IMR-90 (cell line): Measurements from ENCODE around the gene POLR1H. TPM values are rescaled to one million over a fixed set of nuclear protein-coding genes. Genes with fewer than 3 reads are reported as not detected.

ENCODE experiments used
- ATAC-seq: fragments of 200-7000 bp; cut with Tn5 transposase; 2 replicates; pipeline ENCODE4 v1.9.1; 2020; ENCODE audit warnings: low read depth, mild to moderate bottlenecking, moderate library complexity
- BruUV-seq: library from RNA; stranded (reverse); fragments of 400-500 nt; replicated peaks from 2 replicates; lab custom pipeline; 2021; lab: Mats Ljungman, UMichigan
- CTCF ChIA-PET: fragments of 300-600 bp; formaldehyde crosslinking; extraction: SDS; loops from one replicate; lab custom pipeline; 2021; ENCODE audit warnings: antibody characterized with exemption; lab: Yijun Ruan, JAX
- POLR2A ChIA-PET: fragments of 300-600 bp; sonication (Branson Sonifier 250); formaldehyde crosslinking; loops from one replicate; lab custom pipeline; 2022; ENCODE audit warnings: antibody characterized with exemption; ENCODE audit not compliant: unreplicated experiment; lab: Charles Lee
- DNase-seq: peaks from one replicate; pipeline ENCODE4 v3.0.0; 2013
- H2AFZ ChIP-seq: replicated peaks from 2 replicates; pipeline ENCODE3; 2013; ENCODE audit warnings: low read length, mild to moderate bottlenecking; ENCODE audit not compliant: poor library complexity
- H2AK5ac ChIP-seq: 2 replicates; pipeline ENCODE4 v1.6.1; 2013; ENCODE audit warnings: low read depth, low read length, inconsistent platforms
- H2AK9ac ChIP-seq: replicated peaks from 2 replicates; pipeline ENCODE3; 2013; ENCODE audit warnings: mild to moderate bottlenecking, low read depth, low read length, moderate library complexity; ENCODE audit not compliant: poor library complexity
- H2BK120ac ChIP-seq: 2 replicates; pipeline ENCODE4 v1.6.1; 2013; ENCODE audit warnings: low read depth, low read length, inconsistent platforms
- H2BK15ac ChIP-seq: 3 replicates; pipeline ENCODE4 v1.6.1; 2013; ENCODE audit warnings: low read depth, low read length, inconsistent platforms
- H2BK20ac ChIP-seq: 2 replicates; pipeline ENCODE4 v1.6.1; 2013; ENCODE audit warnings: low read depth, mild to moderate bottlenecking, inconsistent platforms, low read length, moderate library complexity
- H2BK5ac ChIP-seq: 2 replicates; pipeline ENCODE4 v1.6.1; 2013; ENCODE audit warnings: mild to moderate bottlenecking, low read depth, low read length, inconsistent platforms; ENCODE audit not compliant: poor library complexity, severe bottlenecking
- H3K14ac ChIP-seq: replicated peaks from 2 replicates; pipeline ENCODE4 v1.6.1; 2013; ENCODE audit warnings: low read depth, low read length, inconsistent platforms
- H3K18ac ChIP-seq: 2 replicates; pipeline ENCODE4 v1.6.1; 2013; ENCODE audit warnings: low read depth, low read length, control low read depth
- H3K23ac ChIP-seq: 2 replicates; pipeline ENCODE4 v1.6.1; 2013; ENCODE audit warnings: low read depth, low read length, inconsistent platforms
- H3K27ac ChIP-seq: 2 replicates; pipeline ENCODE4 v1.5.1; 2013; ENCODE audit warnings: mild to moderate bottlenecking, control low read depth, low read length; ENCODE audit not compliant: insufficient read depth
- H3K27me3 ChIP-seq: 2 replicates; pipeline ENCODE4 v1.6.1; 2013; ENCODE audit warnings: low read length; ENCODE audit not compliant: control insufficient read depth, insufficient read depth
- H3K36me3 ChIP-seq: 2 replicates; pipeline ENCODE4 v1.6.1; 2013; ENCODE audit warnings: low read length, mixed read lengths; ENCODE audit not compliant: control insufficient read depth, insufficient read depth
- H3K4ac ChIP-seq: 2 replicates; pipeline ENCODE4 v1.6.1; 2013; ENCODE audit warnings: low read depth, low read length, inconsistent platforms
- H3K4me1 ChIP-seq: 2 replicates; pipeline ENCODE4 v1.6.1; 2013; ENCODE audit warnings: low read length, mixed read lengths; ENCODE audit not compliant: control insufficient read depth, insufficient read depth
- H3K4me2 ChIP-seq: 2 replicates; pipeline ENCODE4 v1.6.1; 2013; ENCODE audit warnings: low read depth, mild to moderate bottlenecking, control low read depth, low read length, moderate library complexity
- H3K4me3 ChIP-seq: 2 replicates; pipeline ENCODE4 v1.5.1; 2013; ENCODE audit warnings: low read depth, mild to moderate bottlenecking, control low read depth, low read length, moderate library complexity; ENCODE audit not compliant: insufficient read depth
- H3K56ac ChIP-seq: 2 replicates; pipeline ENCODE4 v1.6.1; 2013; ENCODE audit warnings: low read length, inconsistent platforms; ENCODE audit not compliant: insufficient read depth; ENCODE audit errors: extremely low read depth
- H3K79me1 ChIP-seq, 2 experiments: 2 replicates each; pipeline ENCODE4 v1.6.1; 2013; ENCODE audit warnings: low read length in 2 of 2, inconsistent platforms in 1 of 2, low read depth in 1 of 2
- H3K9ac ChIP-seq: 2 replicates; pipeline ENCODE4 v1.6.1; 2013; ENCODE audit warnings: low read depth, low read length, control low read depth
- H3K9me1 ChIP-seq: 2 replicates; pipeline ENCODE4 v1.6.1; 2013; ENCODE audit warnings: low read length, inconsistent platforms; ENCODE audit not compliant: insufficient read depth
- H3K9me3 ChIP-seq: 2 replicates; pipeline ENCODE4 v1.6.1; 2013; ENCODE audit warnings: low read length; ENCODE audit not compliant: control insufficient read depth, insufficient read depth
- H4K20me1 ChIP-seq: 2 replicates; pipeline ENCODE4 v1.6.1; 2013; ENCODE audit warnings: low read length, inconsistent platforms; ENCODE audit not compliant: insufficient read depth
- H4K5ac ChIP-seq: 2 replicates; pipeline ENCODE4 v1.6.1; 2013; ENCODE audit warnings: mild to moderate bottlenecking, low read depth, low read length, control low read depth
- H4K8ac ChIP-seq, 2 experiments: 2 replicates each; pipeline ENCODE4 v1.6.1; 2013; ENCODE audit warnings: low read depth in 2 of 2, low read length in 2 of 2, control low read depth in 1 of 2, inconsistent platforms in 1 of 2
- H4K91ac ChIP-seq: 2 replicates; pipeline ENCODE4 v1.6.1; 2013; ENCODE audit warnings: low read depth, low read length, inconsistent platforms; ENCODE audit not compliant: insufficient read depth
- CEBPB ChIP-seq: IDR thresholded peaks from 2 replicates; pipeline ENCODE4 v1.6.1; 2012; ENCODE audit warnings: low read depth, low read length, improper control_type of control experiment
- MAZ ChIP-seq: IDR thresholded peaks from 2 replicates; pipeline ENCODE4 v1.6.1; 2012; ENCODE audit warnings: low read depth, mild to moderate bottlenecking, low read length, improper control_type of control experiment, moderate library complexity, borderline replicate concordance
- RFX5 ChIP-seq: IDR thresholded peaks from 2 replicates; pipeline ENCODE4 v1.8.0; 2012; ENCODE audit warnings: low read depth, mild to moderate bottlenecking, low read length, moderate library complexity
- SMC3 ChIP-seq: fragments of 150-350 bp; IDR thresholded peaks from 2 replicates; pipeline ENCODE4 v1.6.1; 2016; ENCODE audit warnings: low read depth, mild to moderate bottlenecking, antibody characterized with exemption, low read length, moderate library complexity
- WGBS, 2 experiments: methylation state at CpG; one replicate each; pipeline versions ENCODE4 v1.1.5 to v1.1.7; 2013; ENCODE audit warnings: missing lambda C conversion rate in 2 of 2; ENCODE audit not compliant: insufficient read length in 1 of 2; ENCODE audit errors: extremely low coverage in 2 of 2; 5-methylcytosine and 5-hydroxymethylcytosine counted together
- dilution Hi-C: fragments of 300-500 bp; cut with HindIII; formaldehyde crosslinking; loops from one replicate; pipeline ENCODE4 v1.14.3; 2018; ENCODE audit warnings: low sequenced_read_pairs; ENCODE audit not compliant: unreplicated experiment
- in situ Hi-C: fragments of 300-500 bp; cut with MboI; formaldehyde crosslinking; loops from 3 replicates; pipeline ENCODE4 v1.14.3; 2019; ENCODE audit warnings: low sequenced_read_pairs, inconsistent platforms, mixed read lengths
- intact Hi-C: fragments of 100-400 bp; cut with micrococcal nuclease; formaldehyde crosslinking; loops from 2 replicates; pipeline ENCODE4 v1.10.0; 2022
- polyA plus RNA-seq, 3 experiments: library from polyadenylated mRNA; depleted of rRNA; stranded (reverse); fragments of >200 nt; gene quantifications; 2 replicates each; pipeline ENCODE4 v1.2.3, GENCODE V29; 2012; ENCODE audit warnings: low replicate concordance in 1 of 3
- total RNA-seq: library from RNA; depleted of rRNA; stranded (reverse); fragments of >200 nt; gene quantifications from 2 replicates; pipeline ENCODE4 v1.2.3, GENCODE V29; 2012
- TF ChIP-seq, protein P1 (sequence below): fragments of 150-350 bp; IDR thresholded peaks from 2 replicates; pipeline ENCODE4 v1.6.1; 2016; ENCODE audit warnings: low read depth, mild to moderate bottlenecking, low read length, moderate library complexity, borderline replicate concordance

POLR1H gene
- total and polyA plus RNA-seq, 2 of the 4 experiments (the other 2 are of a cell fraction) = 24.6 to 34.6 TPM

DNA sequence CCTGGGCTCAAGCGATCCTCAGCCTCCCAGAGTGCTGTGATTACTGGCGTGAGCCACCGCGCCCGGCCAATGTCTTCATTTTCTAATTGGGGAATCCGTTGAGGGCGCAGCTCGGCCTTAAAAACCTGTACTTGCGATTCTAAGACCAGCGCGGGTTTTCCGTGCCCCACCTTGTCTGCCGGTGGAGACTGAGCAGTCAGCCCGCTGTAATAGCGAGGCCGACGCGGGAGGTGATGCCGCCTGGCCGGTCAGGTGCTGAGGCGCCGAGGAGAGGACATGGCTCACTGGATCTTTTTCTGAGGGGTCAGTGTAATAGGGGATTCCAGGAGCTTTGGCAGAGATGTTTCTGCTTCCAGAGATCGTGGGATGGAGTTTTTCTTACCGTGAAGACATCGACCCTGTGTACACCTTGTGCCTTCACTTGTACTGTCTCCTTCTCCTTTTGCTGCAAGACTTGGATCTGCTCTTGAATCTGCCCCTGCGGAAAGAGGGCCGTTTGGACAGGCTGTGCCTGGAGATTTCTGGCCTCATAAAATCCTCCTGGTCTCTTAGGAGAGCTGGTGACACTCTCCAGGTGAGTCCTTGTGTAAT, 50.3 kb downstream of the POLR1H start:
- H2AK9ac ChIP-seq = no peak overlapping the region
- no peaks in the 10 kb centered on the region for H3K4me1 ChIP-seq
- no peak overlapping the region for H3K9ac ChIP-seq
- H3K14ac ChIP-seq = no peak overlapping the region
- H4K91ac ChIP-seq = no peak overlapping the region
- no TSS peak for BruUV-seq
- H4K8ac ChIP-seq = no peak overlapping the region
- H4K5ac ChIP-seq = no peak overlapping the region
- no peaks in the 10 kb centered on the region for H4K20me1 ChIP-seq
- H3K4me3 ChIP-seq = no peak overlapping the region
- H3K56ac ChIP-seq = no peak overlapping the region
- TF ChIP-seq CEBPB (no peak), MAZ (no peak), RFX5 (no peak), SMC3 (no peak)
- TF ChIP-seq, protein P1, sequence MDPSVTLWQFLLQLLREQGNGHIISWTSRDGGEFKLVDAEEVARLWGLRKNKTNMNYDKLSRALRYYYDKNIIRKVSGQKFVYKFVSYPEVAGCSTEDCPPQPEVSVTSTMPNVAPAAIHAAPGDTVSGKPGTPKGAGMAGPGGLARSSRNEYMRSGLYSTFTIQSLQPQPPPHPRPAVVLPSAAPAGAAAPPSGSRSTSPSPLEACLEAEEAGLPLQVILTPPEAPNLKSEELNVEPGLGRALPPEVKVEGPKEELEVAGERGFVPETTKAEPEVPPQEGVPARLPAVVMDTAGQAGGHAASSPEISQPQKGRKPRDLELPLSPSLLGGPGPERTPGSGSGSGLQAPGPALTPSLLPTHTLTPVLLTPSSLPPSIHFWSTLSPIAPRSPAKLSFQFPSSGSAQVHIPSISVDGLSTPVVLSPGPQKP = no peak
- CTCF ChIA-PET = interaction anchor here (1.1 kb wide), 1 partner anchor 20 kb away, joined by 3 read pairs; no protein-coding TSS in a partner anchor
- H3K4ac ChIP-seq = no peak overlapping the region
- no peaks in the 10 kb centered on the region for H3K36me3 ChIP-seq
- H3K18ac ChIP-seq = no peak overlapping the region
- POLR2A ChIA-PET = no interaction called here
- no peak overlapping the region for H2BK15ac ChIP-seq
- in situ Hi-C loops (no loop called here), intact Hi-C loops (no loop called here), dilution Hi-C loops (no loop called here)
- no peak for ATAC-seq
- H2BK20ac ChIP-seq = no peak overlapping the region
- H3K9me1 ChIP-seq = no peaks in the 10 kb centered on the region
- H2BK5ac ChIP-seq = no peak overlapping the region
- no peak overlapping the region for H2AFZ ChIP-seq
- H3K4me2 ChIP-seq = no peak overlapping the region
- peaks cover 2% of the 10 kb centered on the region; the same call in 1 of the 2 replicates for H3K9me3 ChIP-seq
- H3K27ac ChIP-seq = no peak overlapping the region
- H2BK120ac ChIP-seq = no peak overlapping the region
- no peaks in the 10 kb centered on the region for H3K79me1 ChIP-seq
- peaks cover 52% of the 10 kb centered on the region for H3K27me3 ChIP-seq
- WGBS, 2 experiments = 34% methylated on average over 20 of the region's 27 CpGs; no CpG with 5 or more reads in 1 of the 2 experiments
- H3K23ac ChIP-seq = no peak overlapping the region
- no peak for DNase-seq
- no peak overlapping the region for H2AK5ac ChIP-seq
